ENCODE results near the gene THSD7B.

GRCh38 chr2:136929531-136929930 lies 164.2 kb downstream of the THSD7B start:
- no peak for TF ChIP-seq POLR2AphosphoS5 (IDR thresholded peaks at IDR 0.05)
- TF ChIP-seq CTCF (IDR thresholded peaks at IDR 0.05): no peak
- TF ChIP-seq POLR2A (IDR thresholded peaks at IDR 0.05): no peak
- no peak for TF ChIP-seq EP300 (IDR thresholded peaks at IDR 0.05)
